SK-MEL-5 (cell line): ENCODE results near the gene RANBP3. TPM values are rescaled to one million over a fixed set of nuclear protein-coding genes. Genes with fewer than 3 reads are reported as not detected.
"Not testable (repeated sequence)": the region's sequence is repeated elsewhere in the genome, so short reads cannot be mapped to it uniquely, and the experiment has no call there.

ENCODE experiments used
- DNase-seq: peaks from one replicate; pipeline ENCODE4 v3.0.0-alpha.2; 2016; ENCODE audit warnings: low read depth, low spot score
- in situ Hi-C: cut with HindIII; loops from 2 replicates; pipeline ENCODE4 v1.10.0; 2016; ENCODE audit warnings: low sequenced_read_pairs, high pct_unique_total_duplicates, low pct_unique_long_range_greater_than_20kb
- total RNA-seq: library from RNA; depleted of rRNA; stranded (reverse); fragments of >200 nt; shearing (Covaris generic); gene quantifications from 2 replicates; pipeline ENCODE4 v1.2.3, GENCODE V29; 2014

Gene RANBP3
- total RNA-seq, 1 experiment from 2014 or later, result 26.7 TPM

DNA sequence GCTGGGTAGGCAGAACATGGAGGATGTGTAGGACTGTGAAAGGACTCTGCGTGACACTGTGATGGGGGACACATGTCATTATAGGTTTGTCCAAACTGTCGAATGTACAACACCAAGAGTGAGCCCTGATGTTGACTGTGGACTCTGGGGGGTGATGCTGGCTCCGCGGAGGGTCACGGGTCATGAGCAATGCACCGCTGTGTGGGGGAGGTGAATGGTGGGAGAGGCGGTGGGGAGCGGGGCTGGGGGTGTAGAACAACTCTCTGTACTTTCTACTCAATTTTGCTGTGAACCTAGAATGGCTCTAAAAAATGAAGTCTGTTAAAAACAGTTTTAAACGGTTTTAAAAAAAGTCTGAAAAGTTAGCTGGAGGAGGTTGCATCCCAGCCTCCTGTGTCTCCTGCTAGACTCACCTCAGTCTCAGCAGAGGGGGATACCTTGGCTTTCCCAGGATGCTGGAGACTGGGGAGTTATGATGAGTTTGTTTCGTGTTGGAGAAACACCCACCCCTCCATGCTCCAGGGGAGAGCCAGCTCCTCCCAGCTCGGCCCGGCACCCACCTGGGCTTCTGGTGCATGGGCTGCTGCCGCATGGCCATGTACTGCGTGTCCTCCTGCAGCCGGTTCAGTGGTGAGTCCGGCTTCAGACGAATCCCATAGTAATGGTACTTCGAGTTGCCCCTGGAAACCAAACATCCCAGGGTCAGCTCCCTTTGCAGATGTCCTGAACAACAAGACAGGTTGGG is 34.7 kb upstream of the RANBP3 start:
- in situ Hi-C loops, result no loop called here

DNA sequence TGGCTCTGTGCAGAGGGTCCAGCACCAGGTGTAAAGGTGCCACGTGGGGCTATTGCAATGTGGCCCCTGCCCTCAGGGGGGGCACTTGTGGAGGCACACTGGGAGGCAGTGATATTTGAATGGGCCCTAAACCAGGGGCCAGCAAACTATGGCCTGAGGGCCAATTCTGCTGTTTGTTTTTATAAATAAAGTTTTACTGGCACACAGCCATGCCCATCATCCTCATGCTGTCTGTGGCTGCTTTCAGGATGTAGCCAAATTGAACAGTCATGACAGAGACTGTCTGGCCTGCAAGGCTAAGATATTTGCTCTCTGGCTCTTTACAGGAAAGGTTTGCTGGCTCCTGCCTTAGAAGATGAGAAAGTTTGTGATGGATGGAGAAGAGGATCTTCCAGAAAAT is 33.9 kb upstream of the RANBP3 start:
- DNase-seq, result no peak
- in situ Hi-C loops, result no loop called here

More for the DNA sequence above, 34.7 kb upstream of the RANBP3 start:
- DNase-seq, result no peak

DNA sequence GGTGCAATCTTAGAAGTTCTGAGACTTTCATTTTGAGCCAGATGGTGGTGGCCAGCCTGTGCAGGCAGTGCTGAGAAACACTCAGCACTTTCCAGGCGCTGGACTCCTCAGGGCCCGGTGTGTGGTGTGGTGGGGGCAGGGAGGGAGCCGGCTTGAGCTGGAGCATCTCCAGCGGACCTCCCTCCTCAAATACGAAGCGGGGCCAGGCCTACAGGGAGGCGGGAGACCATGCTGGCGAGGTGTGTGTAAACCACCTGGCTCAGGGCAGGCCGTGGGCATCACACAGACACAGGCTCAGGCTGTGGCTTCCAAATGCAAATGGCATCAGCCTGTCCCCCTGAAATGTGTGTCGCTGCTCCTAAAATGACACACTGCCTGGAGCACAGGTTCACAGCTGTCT is 33.3 kb upstream of the RANBP3 start:
- in situ Hi-C loops, result no loop called here
- no peak for DNase-seq

DNA sequence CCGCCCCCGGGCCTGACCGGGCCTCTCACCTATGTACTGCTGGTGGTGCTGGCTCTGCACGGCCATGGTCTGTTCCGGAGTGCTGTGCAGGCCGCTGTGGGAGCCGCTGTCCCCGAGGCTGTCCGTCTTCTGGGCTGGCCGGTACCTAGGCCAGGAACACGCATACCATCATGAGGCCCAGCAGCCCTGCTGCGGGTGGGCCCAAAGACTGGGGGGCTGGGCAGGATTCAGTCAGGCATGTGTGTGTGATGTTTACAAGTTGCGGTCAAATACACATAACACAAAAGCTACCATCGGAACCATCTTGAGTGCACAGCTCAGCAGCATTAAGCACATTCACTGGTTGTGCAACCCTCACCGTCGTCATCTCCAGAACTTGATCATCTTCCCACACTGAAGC is 32.2 kb upstream of the RANBP3 start:
- in situ Hi-C loops, result no loop called here
- DNase-seq, result no peak

DNA sequence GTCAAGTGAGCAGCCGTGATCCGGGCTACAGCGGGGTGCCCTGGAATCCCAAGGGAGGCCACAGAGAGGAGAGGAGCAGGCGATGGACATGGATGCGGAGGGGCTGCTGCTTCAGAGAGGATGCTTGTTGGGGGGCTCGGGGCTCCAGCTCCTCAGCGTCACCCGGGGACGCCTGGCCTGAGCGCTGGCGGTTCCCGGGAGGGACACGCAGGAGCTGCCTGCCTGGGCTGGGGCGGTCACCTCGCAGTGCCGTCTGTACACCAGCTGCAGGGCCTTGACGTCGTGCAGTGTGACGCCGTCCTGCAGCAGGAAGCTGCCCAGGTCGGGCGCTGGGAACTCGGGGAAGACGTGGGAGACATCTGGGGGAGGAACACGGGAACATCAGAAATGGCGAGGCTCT is 29.9 kb upstream of the RANBP3 start:
- no peak for DNase-seq
- in situ Hi-C loops, result no loop called here

DNA sequence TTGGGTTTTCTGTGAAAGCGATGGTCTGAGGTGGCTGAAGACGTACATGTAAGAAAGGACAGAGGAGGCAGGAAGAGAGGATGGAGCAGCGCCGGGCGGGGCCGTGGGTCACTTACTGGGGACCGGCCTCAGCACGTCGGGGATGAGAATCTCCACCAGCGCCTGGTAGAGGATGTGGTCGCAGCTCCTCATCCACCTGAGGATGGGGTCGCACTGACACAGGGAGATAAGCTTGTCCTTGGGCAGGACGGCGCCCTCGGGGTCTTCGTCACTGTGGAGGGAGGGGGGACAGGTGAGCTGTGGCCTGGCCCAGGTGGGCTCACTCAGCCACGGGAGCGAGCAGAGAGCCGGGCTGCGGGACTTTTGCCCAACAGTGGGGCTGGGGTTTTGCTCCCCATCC is 29.0 kb upstream of the RANBP3 start:
- in situ Hi-C loops, result no loop called here
- DNase-seq, result no peak

DNA sequence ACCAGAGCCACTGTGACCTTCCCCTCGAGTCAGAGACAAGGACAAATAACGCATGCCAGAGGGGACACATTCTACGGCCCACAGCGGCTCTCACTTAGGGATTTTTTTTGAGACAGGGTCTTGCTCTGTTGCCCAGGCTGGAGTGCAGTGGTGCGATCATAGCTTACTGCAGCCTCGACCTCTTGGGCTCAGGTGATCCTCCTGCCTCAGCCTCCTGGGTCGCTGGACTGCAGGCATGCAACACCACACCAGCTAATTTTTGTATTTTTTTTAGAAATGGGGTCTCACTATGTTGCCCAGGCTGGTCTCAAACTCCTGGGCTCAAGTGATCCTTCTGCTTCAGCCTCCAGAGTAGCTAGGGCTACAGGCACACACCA is 28.1 kb upstream of the RANBP3 start:
- in situ Hi-C loops, DNase-seq: not testable (repeated sequence)

DNA sequence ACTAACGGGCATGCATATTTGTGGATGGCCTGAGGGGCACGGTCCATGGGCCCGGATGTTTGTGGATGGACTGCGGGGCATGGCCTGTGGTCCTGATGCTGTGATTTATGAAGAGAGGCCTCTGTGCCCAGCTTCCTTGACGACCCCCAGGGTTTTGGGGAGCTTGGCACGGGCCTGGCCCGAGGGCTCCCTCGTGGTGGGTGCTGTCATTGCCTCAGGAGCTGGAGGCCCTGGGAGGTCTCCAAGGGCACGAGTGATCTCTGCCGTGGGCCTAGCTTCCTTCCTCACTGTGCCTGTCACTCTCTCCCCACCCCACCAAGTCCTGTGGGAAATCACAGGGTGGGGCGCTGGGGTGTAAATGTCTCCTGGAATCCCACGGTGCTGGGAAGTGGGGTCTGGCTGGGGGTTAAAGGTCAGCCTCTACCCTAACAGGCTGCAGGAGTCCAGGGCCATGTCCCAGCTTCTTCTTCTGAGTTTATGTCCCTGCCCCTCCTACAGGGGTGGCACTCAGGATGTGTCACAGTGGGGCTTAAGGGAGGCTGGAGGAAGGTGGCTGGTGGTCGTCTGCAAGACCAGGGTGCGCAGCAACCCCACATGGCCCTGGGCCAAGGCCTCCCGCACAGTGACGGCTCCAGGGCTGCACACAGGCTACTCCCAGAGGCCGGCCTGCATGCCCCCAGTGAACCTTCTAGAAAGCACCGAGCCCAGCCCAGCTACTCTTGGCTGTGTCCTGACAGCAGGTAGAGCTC is 27.6 kb upstream of the RANBP3 start:
- in situ Hi-C loops, result no loop called here
- DNase-seq, result no peak

DNA sequence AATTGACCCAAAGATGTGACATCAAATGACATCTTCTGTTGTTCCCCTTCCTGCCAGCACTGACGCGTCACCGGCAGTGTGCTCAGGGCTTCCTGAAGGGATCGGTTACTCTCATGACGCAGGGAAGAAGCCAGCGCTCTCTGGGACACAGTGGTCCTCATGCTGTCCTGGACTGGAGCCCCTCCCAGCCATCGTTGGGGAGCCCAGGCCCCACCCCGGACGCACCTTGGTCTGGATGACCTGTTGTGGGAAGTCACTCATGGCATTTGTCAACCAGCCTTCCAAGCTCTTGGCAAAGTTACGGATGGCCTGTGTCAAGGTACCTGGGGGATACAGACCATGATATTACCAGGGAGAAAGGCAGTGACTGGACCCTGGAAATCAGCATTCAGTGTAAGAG is 26.0 kb upstream of the RANBP3 start:
- no peak for DNase-seq
- in situ Hi-C loops, result no loop called here

DNA sequence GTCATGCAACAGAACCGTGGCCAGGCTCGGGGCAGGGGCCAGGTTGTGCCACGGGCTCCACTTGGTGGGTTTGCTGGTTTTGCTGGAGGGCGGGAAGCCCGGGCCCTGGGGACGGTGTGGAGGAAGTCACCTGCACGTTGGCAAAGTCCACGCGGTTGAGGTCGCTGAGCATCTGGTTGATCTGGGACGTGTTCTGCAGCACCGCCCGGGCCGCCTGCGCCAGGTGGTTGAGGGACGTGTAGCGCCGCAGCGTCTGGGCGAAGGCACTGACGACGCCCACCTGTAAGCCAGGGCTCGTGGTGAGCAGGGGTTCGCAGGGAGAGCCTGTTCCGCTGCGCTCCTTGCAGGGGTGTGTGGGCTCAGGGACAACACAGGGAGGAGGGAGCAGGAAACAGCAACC is 24.7 kb upstream of the RANBP3 start:
- in situ Hi-C loops, result no loop called here
- no peak for DNase-seq

DNA sequence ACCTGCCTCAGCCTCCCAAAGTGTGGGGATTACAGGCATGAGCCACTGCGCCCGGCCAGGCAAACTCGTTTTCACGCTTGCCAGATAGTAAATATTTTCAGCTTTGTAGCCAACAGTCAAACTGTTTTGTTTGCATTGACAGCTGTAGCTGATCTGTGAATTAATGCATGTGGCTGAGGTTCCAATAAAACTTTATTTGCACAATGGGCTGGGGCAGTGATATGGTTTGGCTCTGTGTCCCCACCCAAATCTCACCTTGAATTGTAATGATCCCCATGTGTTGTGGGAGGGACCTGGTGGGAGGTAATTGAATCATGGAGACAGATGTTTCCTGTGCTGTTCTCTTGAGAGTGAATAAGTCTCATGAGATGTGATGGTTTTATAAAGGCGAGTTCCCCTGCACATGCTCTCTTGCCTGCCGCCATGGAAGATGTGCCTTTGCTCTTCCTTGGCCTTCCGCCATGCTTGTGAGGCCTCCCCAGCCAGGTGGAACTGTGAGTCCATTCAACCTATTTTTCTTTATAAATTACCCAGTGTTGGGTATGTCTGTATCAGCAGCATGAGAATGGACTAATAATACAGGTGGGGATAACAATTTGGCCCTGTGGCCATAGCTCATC is 22.4 kb upstream of the RANBP3 start:
- in situ Hi-C loops, result no loop called here
- no peak for DNase-seq

DNA sequence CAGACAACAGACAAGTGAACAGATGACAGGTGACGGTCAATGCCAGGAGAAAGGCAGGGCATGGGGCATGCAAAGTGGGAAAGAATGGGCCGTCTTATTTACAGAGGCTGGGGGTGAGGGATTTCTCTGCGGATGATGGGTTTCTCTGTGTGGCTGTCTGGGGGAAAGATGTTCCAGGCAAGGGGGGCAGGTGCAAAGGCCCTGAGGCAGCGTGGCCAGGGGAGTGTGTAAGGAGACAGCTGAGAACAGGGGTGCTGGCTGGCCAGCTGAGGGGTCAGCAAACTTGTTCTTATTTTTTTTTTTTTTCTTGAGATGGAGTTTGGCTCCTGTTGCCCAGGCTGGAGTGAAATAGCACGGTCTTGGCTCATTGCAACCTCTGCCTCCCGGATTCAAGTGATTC is 21.8 kb upstream of the RANBP3 start:
- no peak for DNase-seq
- in situ Hi-C loops, result no loop called here

DNA sequence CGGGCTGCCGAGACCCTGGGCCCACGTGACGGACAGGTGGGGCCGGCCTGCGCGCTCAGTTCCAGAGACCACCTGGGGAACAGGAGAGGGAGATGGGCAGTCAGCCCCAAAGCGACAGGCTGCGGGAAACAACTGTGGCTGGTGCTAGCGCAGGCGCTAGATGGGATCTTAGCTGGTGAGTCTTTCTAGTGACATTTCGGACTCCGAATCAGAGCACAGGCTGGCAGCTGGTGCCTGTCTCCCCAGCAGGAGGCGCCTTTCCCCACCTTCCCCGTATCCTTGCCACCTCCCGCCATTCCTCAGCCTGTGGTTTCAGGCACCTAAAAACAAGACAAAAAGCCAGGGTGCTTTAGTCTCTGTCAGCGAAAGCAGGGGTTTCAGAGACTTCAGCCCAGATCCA is 19.4 kb upstream of the RANBP3 start:
- no peak for DNase-seq
- in situ Hi-C loops, result no loop called here

DNA sequence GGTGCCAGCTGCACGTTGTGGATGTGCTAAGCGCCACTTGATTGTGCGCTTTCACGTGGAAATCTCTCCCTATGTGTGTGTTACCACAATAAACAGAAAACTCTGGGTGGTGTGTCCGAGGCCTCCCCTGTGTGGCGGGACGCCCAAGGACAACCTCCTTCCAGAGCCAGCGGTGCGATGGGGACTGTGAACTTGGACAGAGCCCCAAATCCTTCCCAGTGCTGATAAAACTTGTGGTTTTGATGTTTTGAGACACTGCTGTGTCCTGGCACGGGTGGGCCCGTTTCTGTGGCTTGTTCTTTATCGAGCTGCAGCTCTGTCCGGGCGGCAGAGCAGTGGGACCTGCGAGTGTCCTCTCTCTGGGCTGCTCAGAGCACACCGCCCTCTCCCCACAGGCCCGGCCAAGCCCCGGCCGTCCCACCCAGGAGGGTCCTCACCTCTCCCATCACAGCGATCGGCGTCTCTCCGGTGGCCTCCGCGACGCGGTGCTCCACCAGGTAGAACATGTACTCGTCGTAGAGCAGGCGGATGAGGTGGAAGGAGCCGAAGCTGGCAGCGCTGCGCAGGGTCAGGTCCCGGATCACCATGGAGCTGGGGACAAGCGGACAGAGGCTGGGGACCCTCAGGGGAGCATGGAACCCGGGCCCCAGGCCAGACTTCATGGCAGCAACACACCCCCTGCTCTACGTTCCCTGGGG is 18.8 kb upstream of the RANBP3 start:
- in situ Hi-C loops, result no loop called here

DNA sequence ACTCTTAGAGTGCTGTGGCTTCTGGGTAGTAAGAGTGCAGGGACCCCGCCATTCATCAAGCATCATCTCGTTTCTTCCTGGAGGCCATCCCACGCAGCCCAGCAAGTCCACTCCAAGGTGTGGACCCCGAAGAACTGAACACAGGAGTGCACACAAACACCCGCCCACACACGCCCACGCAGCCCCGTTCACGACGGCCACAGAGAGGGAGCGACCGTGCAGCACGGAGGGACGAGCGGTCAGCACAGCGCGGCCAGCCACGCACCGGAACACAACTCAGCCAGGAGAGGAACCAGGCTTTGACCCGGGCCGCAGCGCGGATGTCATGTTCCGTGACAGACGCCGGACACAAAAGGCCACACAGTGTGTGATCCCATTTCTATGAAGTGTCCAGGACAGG is 18.2 kb upstream of the RANBP3 start:
- DNase-seq, result no peak

More for the DNA sequence above, 18.8 kb upstream of the RANBP3 start:
- no peak for DNase-seq

DNA sequence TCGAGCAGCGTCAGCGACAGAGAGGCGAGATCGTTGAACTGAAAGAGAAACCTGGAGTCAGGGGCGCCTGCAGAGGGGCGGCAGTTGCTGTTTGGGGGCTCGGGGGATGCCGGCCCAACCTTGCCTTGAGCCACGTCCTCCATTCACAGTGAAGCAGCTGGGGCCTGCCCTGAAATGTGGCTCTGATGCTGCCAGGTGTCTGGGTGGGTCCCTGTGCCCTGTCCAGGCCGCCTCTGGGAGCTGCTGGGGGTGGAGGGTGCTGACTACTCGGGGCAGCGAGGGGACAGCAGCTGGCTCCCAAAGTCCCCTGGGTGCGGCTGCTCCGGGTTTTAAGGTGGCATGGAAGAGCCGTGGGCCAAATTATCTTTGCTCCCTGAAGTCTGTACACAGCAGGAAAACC is 17.7 kb upstream of the RANBP3 start:
- in situ Hi-C loops, result no loop called here
- DNase-seq, result no peak

More for the DNA sequence above, 18.2 kb upstream of the RANBP3 start:
- in situ Hi-C loops, result no loop called here

DNA sequence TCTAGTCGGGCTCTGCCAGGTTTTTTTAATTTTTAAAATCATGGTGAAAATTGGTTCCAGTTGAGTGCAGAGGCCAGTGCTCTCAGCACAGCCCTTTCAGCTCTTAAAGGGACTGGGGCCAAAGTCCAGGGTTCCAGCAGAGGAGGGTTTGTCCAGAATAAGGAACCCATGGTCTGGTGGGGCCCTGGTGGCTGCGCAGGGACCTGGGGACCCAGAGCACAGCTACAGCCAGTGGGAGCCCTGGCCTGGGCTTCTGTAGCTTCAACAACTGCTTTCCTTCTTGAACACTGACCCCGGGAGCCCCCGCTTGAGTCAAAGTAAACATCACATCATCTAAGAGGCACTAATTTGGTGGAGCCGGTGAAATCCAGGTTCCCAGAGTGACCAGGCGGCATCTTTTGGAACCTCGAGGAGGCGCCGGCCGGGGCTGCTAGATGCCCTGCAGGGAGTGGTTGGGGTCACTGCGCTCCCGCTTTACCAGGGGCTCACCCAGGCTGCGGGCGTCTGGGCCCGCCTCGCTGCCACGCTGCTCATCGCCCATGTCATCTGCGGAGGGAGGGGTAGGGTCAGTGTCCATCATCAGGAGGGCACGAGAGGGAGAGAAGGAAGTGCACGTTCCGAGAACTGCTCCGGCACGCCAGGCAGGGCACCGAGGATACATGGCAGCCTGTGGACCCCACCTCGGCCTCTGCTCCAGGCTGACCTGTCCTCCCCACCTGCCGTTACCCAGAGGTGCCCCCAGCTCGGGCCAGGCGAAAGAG is 16.6 kb upstream of the RANBP3 start:
- in situ Hi-C loops, result no loop called here
- DNase-seq, result no peak
